ENCODE data around the gene CCDC92B.

Gene CCDC92B

GRCh38 chr17:2706911-2707510 is 42.4 kb downstream of the CCDC92B start:
- TF ChIP-seq CTCF (IDR thresholded peaks at IDR 0.05; ENCODE audit: extremely low read depth, insufficient read depth, missing control alignments): no peak
- in situ Hi-C loops (cut with MboI; ENCODE audit: low pct_unique_long_range_greater_than_20kb, low sequenced_read_pairs, unreplicated experiment): no loop called here
- DNase-seq (ENCODE audit: low spot score): no peak

GRCh38 chr17:2705888-2706795 is 43.3 kb downstream of the CCDC92B start:
- DNase-seq (ENCODE audit: low spot score): no peak
- TF ChIP-seq CTCF (IDR thresholded peaks at IDR 0.05; ENCODE audit: extremely low read depth, insufficient read depth, missing control alignments): no peak
- in situ Hi-C loops (cut with MboI; ENCODE audit: low pct_unique_long_range_greater_than_20kb, low sequenced_read_pairs, unreplicated experiment): no loop called here

DNA sequence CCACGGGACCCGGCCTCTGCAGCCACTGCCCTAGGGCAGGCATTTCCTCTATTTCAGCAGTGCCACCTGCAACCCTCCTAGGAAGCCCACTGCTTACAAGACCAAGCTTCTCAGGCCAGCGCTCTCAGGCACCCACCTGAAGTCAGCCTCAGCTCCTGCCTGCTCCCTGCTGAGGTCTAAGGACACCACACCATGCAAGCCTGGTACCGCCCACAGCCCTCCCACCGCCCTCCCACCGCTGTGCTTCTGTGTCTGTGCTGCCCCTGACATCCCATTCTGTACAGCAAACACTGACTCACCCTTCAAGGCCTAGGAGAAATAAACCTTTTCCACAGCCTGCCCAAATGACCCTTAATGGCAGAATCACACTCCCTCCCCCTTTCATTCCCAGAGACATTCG is 44.2 kb downstream of the CCDC92B start:
- no peak for DNase-seq (ENCODE audit: low spot score)
- TF ChIP-seq CTCF (IDR thresholded peaks at IDR 0.05; ENCODE audit: extremely low read depth, insufficient read depth, missing control alignments): no peak
- in situ Hi-C loops (cut with MboI; ENCODE audit: low pct_unique_long_range_greater_than_20kb, low sequenced_read_pairs, unreplicated experiment): no loop called here

GRCh38 chr17:2704890-2705248 is 44.6 kb downstream of the CCDC92B start:
- TF ChIP-seq CTCF (IDR thresholded peaks at IDR 0.05; ENCODE audit: extremely low read depth, insufficient read depth, missing control alignments): no peak
- in situ Hi-C loops (cut with MboI; ENCODE audit: low pct_unique_long_range_greater_than_20kb, low sequenced_read_pairs, unreplicated experiment): no loop called here
- no peak for DNase-seq (ENCODE audit: low spot score)

- no peak for TF ChIP-seq CTCF (IDR thresholded peaks at IDR 0.05; ENCODE audit: extremely low read depth, insufficient read depth, missing control alignments)
- DNase-seq (ENCODE audit: low spot score): no peak
- in situ Hi-C loops (cut with MboI; ENCODE audit: low pct_unique_long_range_greater_than_20kb, low sequenced_read_pairs, unreplicated experiment): no loop called here
Observed at GRCh38 chr17:2704031-2704889, 45.2 kb downstream of the CCDC92B start.

- in situ Hi-C loops (cut with MboI; ENCODE audit: low pct_unique_long_range_greater_than_20kb, low sequenced_read_pairs, unreplicated experiment): no loop called here
- DNase-seq (ENCODE audit: low spot score): peak; percentile 17
- no peak for TF ChIP-seq CTCF (IDR thresholded peaks at IDR 0.05; ENCODE audit: extremely low read depth, insufficient read depth, missing control alignments)
Observed at GRCh38 chr17:2703606-2704005, 45.8 kb downstream of the CCDC92B start.
